SIG-M5 treated with dmso at 0.1 percent for 504 hours (cell line): ENCODE measurements around the gene LILRA6.
"Not testable (repeated sequence)": the region's sequence is repeated elsewhere in the genome, so short reads cannot be mapped to it uniquely, and the experiment has no call there.

Experiments
- DNase-seq: peaks from one replicate; lab custom pipeline; 2025; ENCODE audit not compliant: unreplicated experiment; lab: John Stamatoyannopoulos, UW

The LILRA6 gene

GRCh38 chr19:54242646-54243045 is at the start of gene LILRA6:
LILRA6 (minus strand) TSS chr19:54242790.
- DNase-seq = not testable (repeated sequence)

GRCh38 chr19:54289160-54289559 is 46.6 kb upstream of the LILRA6 start:
- not testable (repeated sequence) for DNase-seq

GRCh38 chr19:54287456-54287855 is 44.9 kb upstream of the LILRA6 start:
- DNase-seq = no peak

GRCh38 chr19:54286283-54286682 is 43.7 kb upstream of the LILRA6 start:
- not testable (repeated sequence) for DNase-seq

GRCh38 chr19:54285427-54286056 is 43.0 kb upstream of the LILRA6 start:
- DNase-seq = not testable (repeated sequence)

GRCh38 chr19:54282686-54283470 is 40.3 kb upstream of the LILRA6 start:
- no peak for DNase-seq

- DNase-seq = not testable (repeated sequence)
Measured at GRCh38 chr19:54281729-54282075, 39.1 kb upstream of the LILRA6 start.

GRCh38 chr19:54281007-54281728 is 38.6 kb upstream of the LILRA6 start, which contains the start of gene LILRB2:
LILRB2 (minus strand) TSS chr19:54281110; CDS start chr19:54280496, 614 bp downstream.
- peak; percentile 74 for DNase-seq

GRCh38 chr19:54280441-54280840 is 37.9 kb upstream of the LILRA6 start:
- peak; percentile 7 for DNase-seq

- DNase-seq = not testable (repeated sequence)
Measured at GRCh38 chr19:54280025-54280424, 37.4 kb upstream of the LILRA6 start.

- DNase-seq = no peak
Measured at GRCh38 chr19:54279406-54279962, 36.9 kb upstream of the LILRA6 start.

GRCh38 chr19:54278571-54279195 is 36.1 kb upstream of the LILRA6 start:
- not testable (repeated sequence) for DNase-seq

GRCh38 chr19:54278056-54278455 is 35.5 kb upstream of the LILRA6 start:
- not testable (repeated sequence) for DNase-seq

- not testable (repeated sequence) for DNase-seq
Measured at GRCh38 chr19:54277111-54277615, 34.6 kb upstream of the LILRA6 start.

- no peak for DNase-seq
Measured at GRCh38 chr19:54275951-54276350, 33.4 kb upstream of the LILRA6 start.

GRCh38 chr19:54274516-54274915 is 31.9 kb upstream of the LILRA6 start:
- DNase-seq = not testable (repeated sequence)

- DNase-seq = no peak
Measured at GRCh38 chr19:54273821-54274220, 31.2 kb upstream of the LILRA6 start.

GRCh38 chr19:54272181-54272580 is 29.6 kb upstream of the LILRA6 start:
- not testable (repeated sequence) for DNase-seq

GRCh38 chr19:54271587-54271986 is 29.0 kb upstream of the LILRA6 start:
- not testable (repeated sequence) for DNase-seq

- peak; percentile 17 for DNase-seq
Measured at GRCh38 chr19:54271106-54271505, 28.5 kb upstream of the LILRA6 start.

- no peak for DNase-seq
Measured at GRCh38 chr19:54268936-54269335, 26.3 kb upstream of the LILRA6 start.
